Urinary bladder (tissue), 4 donors: ENCODE data around the gene MST1R. TPM values are rescaled to one million over a fixed set of nuclear protein-coding genes. Genes with fewer than 3 reads are reported as not detected.
"Not testable (repeated sequence)": the region's sequence is repeated elsewhere in the genome, so short reads cannot be mapped to it uniquely, and the experiment has no call there.

Experiments
- DNase-seq: peaks from one replicate; pipeline ENCODE4 v3.0.0-alpha.2; 2015; ENCODE audit errors: extremely low spot score
- H3K27ac ChIP-seq: one replicate; pipeline ENCODE4 v1.5.1; 2013; ENCODE audit warnings: low read depth, mild to moderate bottlenecking, moderate library complexity
- H3K36me3 ChIP-seq: one replicate; pipeline ENCODE4 v1.6.1; 2013; ENCODE audit warnings: mild to moderate bottlenecking, moderate library complexity; ENCODE audit not compliant: insufficient read depth
- H3K4me1 ChIP-seq: one replicate; pipeline ENCODE4 v1.6.1; 2013; ENCODE audit warnings: mild to moderate bottlenecking, moderate library complexity; ENCODE audit not compliant: insufficient read depth
- H3K4me3 ChIP-seq: one replicate; pipeline ENCODE4 v1.5.1; 2013; ENCODE audit warnings: low read depth, low read length
- WGBS: extraction: QIAGEN DNeasy Blood & Tissue Kit; methylation state at CpG from one replicate; pipeline ENCODE4 v1.1.7; 2013; 5-methylcytosine and 5-hydroxymethylcytosine counted together
- polyA plus RNA-seq: library from polyadenylated mRNA; stranded (reverse); fragments of 200-250 nt; gene quantifications from one replicate; pipeline ENCODE4 v1.2.3, GENCODE V29; 2013
- total RNA-seq: library from RNA; depleted of rRNA; stranded (reverse); fragments of >200 nt; gene quantifications from one replicate; pipeline ENCODE4 v1.2.3, GENCODE V29; 2014
- donor health status: healthy with polysubstance abuse.
- donor health status: healthy.

MST1R gene
- total RNA-seq = 1.7 TPM
- polyA plus RNA-seq = 6.8 TPM

- no peak for DNase-seq
- no peaks in the 10 kb centered on the region for H3K4me1 ChIP-seq
- WGBS = 33% methylated on average over 65 of the region's 65 CpGs
- H3K27ac ChIP-seq = peak within 1 kb of the TSS; percentile 64
- peak within 1 kb of the TSS; percentile 24 for H3K4me3 ChIP-seq
- H3K36me3 ChIP-seq = no peaks in the 10 kb centered on the region
These were observed at the start of gene MST1R for GRCh38 chr3:49903451-49904424. Gene MST1R (minus strand): TSS chr3:49903873. CDS start chr3:49903609, 264 bp downstream.

DNA sequence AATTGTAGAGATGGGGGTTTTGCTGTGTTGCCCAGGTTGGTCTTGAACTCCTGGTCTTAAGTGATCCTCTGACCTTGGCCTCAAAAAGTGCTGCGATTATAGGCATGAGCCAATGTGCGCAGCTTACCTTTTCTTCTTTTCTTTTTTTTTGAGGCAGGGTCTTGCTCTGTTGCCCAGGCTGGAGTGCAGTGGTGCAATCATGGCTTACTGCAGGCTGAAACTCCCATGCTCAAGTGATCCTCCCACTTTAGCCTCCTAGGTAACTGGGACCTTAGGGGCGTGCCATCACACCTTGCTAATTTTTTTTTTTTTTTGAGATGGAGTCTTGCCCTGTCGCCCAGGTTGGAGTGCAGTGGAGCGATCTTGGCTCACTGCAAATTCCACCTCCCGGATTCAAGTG lies 49.3 kb upstream of the MST1R start:
- 99% methylated on average over 6 of the region's 6 CpGs for WGBS
- no peak overlapping the region for H3K4me3 ChIP-seq

DNA sequence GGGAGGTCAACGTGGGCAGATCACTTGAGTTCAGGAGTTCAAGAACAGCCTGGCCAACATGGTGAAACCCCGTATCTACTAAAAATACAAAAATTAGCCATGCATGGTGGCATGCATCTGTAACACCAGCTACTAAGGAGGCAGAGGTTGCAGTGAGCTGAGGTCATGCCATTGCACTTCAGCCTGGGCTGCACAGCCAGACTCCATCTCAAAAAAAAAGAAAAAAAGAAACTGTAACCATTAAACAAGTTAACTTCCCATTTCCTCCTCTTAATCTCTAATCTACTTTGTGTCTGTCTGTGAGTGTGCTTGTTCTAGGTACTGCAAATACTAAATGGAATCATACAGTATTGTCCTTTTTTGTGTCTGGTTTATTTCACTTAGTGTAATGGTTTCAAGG lies 39.0 kb upstream of the MST1R start:
- H3K4me3 ChIP-seq = no peak overlapping the region
- H3K4me1 ChIP-seq = peaks cover 2% of the 10 kb centered on the region
- no peaks in the 10 kb centered on the region for H3K36me3 ChIP-seq
- no peak for DNase-seq
- H3K27ac ChIP-seq = no peak overlapping the region
- 78% methylated on average over 2 of the region's 2 CpGs for WGBS

More for the DNA sequence above, 49.3 kb upstream of the MST1R start:
- H3K27ac ChIP-seq = no peak overlapping the region
- no peaks in the 10 kb centered on the region for H3K36me3 ChIP-seq
- DNase-seq = no peak
- H3K4me1 ChIP-seq = no peaks in the 10 kb centered on the region

- Histone ChIP-seq H3K4me1 (peaks cover 2% of the 10 kb centered on the region), H3K4me3 (peak overlapping the region; percentile 73)
- WGBS = 8% methylated on average over 23 of the region's 23 CpGs
These were observed 37.1 kb upstream of the MST1R start for GRCh38 chr3:49940667-49941249.

GRCh38 chr3:49939858-49940666 lies 36.4 kb upstream of the MST1R start, which contains the start of gene RBM6:
Gene RBM6 (plus strand): TSS chr3:49940150. CDS start chr3:49962642, 22,492 bp downstream.
- DNase-seq = peak; percentile 90
- peak within 1 kb of the TSS; percentile 73 for H3K4me3 ChIP-seq
- WGBS = under 1% methylated on average over 74 of the region's 74 CpGs
- peak within 1 kb of the TSS; percentile 95 for H3K27ac ChIP-seq
- H3K36me3 ChIP-seq = no peaks in the 10 kb centered on the region
- peaks cover 2% of the 10 kb centered on the region for H3K4me1 ChIP-seq

More at GRCh38 chr3:49940667-49941249, 37.1 kb upstream of the MST1R start:
- DNase-seq = no peak
- peak overlapping the region; percentile 95 for H3K27ac ChIP-seq
- H3K36me3 ChIP-seq = no peaks in the 10 kb centered on the region

DNA sequence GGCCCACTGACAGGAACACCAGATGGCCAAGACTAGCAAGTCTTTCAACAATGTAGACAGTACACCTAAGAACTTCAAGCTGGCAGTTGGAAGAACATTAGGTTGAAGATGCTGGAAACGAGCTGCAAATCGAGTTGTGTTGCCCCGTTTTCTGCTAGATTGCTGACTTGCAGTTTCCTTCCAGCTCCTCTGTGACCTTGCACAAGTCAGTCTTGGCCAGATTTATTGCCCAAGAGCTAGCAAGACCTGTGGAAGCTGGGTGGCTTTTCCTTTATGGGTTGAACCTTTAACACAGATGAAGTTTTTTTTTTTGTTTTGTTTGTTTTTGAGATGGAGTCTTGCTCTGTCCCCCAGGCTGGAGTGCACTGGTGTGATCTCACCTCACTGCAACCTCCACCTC lies 33.4 kb upstream of the MST1R start:
- no peak overlapping the region for H3K27ac ChIP-seq
- H3K4me1 ChIP-seq = peaks cover 2% of the 10 kb centered on the region
- DNase-seq = no peak
- no peak overlapping the region for H3K4me3 ChIP-seq
- no peaks in the 10 kb centered on the region for H3K36me3 ChIP-seq
- 72% methylated on average over 3 of the region's 3 CpGs for WGBS

- not testable (repeated sequence) for H3K4me3 ChIP-seq, H3K27ac ChIP-seq, H3K4me1 ChIP-seq, DNase-seq, H3K36me3 ChIP-seq
- 93% methylated on average over 15 of the region's 15 CpGs for WGBS
These were observed 28.6 kb upstream of the MST1R start for GRCh38 chr3:49932281-49932680.

DNA sequence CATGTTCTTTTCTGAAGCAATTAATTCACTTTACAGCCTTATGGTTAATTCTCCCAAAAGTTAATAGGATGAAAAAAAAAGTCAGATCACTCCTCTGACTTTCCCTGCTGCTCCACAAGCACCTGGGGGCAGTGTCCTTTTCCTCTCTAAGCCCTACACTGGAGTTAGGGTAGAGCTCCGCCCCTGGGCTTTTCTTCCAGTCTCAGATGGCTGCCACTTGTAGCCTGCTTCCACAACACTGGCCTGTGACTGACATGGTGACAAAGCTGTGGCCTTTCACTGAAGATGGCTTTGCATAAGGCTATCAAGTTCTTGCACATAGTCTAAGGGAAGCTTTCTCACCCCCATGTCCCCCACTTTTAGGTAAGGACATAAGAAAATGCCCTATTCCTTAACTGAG lies 27.2 kb upstream of the MST1R start:
- no peak for DNase-seq
- Histone ChIP-seq H3K4me3 (no peak overlapping the region), H3K27ac (no peak overlapping the region), H3K36me3 (no peaks in the 10 kb centered on the region), H3K4me1 (no peaks in the 10 kb centered on the region)
- whole genome bisulfite sequencing = 87% methylated on average over 1 of the region's 1 CpG

DNA sequence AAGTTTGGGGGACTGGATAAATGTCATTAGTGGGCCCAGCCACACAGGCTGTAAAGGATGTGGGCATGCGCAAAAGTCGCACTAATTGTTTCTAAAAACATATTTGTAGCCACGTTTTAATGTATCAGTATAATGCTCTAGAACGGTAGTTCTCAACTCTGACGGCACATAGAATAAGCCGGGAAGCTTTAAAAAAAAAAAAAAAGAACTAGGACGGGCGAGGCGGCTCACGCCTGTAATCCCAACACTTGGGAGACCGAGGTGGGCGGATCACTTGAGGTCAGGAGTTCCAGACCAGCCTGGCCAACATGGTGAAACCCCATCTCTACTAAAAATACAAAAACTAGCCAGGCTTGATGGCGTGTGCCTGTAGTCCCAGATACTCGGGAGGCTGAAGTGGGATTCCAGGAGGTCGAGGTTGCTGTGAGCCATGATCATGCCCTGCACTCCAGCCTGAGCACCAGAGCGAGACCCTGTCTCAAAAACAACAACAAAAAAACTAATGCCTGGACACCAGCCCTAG lies 26.6 kb upstream of the MST1R start:
- no peaks in the 10 kb centered on the region for H3K36me3 ChIP-seq
- H3K4me1 ChIP-seq = no peaks in the 10 kb centered on the region
- peak overlapping the region; percentile 77 for H3K27ac ChIP-seq
- peak; percentile 1 for DNase-seq
- peak overlapping the region; percentile 54 for H3K4me3 ChIP-seq
- WGBS = 34% methylated on average over 16 of the region's 16 CpGs

DNA sequence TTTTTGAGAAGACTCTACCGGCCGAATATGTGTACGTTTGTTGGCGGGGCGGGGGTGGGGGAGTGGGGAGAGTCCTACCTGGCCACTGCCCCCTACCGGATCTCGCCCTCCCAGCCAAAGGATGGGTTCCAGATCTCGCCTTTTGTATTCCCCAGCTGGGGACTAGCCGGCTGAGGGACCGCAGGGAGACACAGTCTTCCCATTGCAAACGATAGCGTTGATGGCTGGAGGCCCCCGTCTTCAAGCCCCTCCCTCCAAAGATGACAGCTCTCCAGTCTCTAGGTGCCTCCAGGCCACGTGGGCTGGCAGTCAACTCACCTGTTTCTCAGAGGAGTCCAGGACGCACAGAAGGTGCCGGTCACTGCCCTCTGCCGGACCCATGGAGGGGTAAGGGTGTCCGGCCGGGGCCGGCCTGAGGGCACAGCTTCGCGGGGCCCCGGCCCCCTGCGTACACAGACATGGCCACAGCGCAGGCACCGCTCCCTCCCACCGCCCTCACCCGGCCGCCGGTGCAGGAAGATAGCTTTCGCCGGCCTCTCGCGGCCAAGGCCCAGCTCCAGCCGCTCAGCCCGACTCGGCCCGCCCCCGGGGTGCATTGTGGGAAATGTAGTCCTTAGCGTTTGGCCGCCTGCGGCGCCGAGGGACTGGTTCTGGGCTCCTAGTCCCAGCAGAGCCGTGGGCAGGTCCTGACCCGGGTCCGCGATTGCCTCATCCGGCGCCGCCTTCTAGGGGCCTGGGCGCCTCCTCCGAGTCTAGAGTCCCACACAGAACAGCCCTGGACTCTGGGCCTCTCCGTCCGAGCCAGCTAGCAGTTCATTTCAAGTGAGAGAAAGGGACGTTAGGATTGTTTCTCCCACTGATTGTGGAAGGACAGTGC lies 25.9 kb upstream of the MST1R start, which contains the start of gene MON1A:
Gene MON1A, minus strand, starts transcription at position 521 of the 877 bp plus-strand sequence. CDS start 16,465 bp downstream, outside the sequence.
- under 1% methylated on average over 56 of the region's 56 CpGs for WGBS
- peak within 1 kb of the TSS; percentile 77 for H3K27ac ChIP-seq
- no peaks in the 10 kb centered on the region for H3K4me1 ChIP-seq
- H3K36me3 ChIP-seq = no peaks in the 10 kb centered on the region
- H3K4me3 ChIP-seq = peak within 1 kb of the TSS; percentile 54
- DNase-seq = peak; percentile 73

DNA sequence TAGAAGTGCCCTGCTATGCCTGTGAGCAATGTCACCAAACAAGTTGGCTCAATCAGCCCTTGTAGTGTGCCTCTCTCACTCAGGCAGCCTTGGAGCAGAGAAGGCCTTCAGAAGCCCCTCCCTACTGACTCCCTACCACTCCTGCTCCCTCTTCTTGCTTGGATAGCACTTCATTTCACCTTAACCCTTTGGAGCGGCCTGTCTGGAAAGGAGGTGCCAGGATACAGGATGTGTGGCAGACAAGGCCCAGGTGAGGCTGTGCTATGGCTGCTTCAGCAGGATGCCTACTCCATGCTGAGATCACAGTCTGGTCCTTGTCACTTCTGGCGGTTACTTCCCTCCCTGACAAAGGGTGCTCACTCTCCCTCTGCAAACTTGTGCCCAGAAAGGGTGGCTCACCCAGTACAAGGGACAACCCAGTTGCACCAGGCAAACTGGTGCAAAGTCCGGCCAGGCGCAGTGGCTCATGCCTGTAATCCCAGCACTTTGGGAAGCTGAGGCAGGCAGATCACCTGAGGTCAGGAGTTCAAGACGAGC lies 24.9 kb upstream of the MST1R start:
- Histone ChIP-seq H3K4me1 (no peaks in the 10 kb centered on the region), H3K27ac (no peak overlapping the region), H3K36me3 (no peaks in the 10 kb centered on the region), H3K4me3 (no peak overlapping the region)
- WGBS = 82% methylated on average over 5 of the region's 5 CpGs
- DNase-seq = no peak

GRCh38 chr3:49927798-49928197 lies 24.1 kb upstream of the MST1R start:
- H3K4me3 ChIP-seq = no peak overlapping the region
- WGBS = 90% methylated on average over 5 of the region's 5 CpGs
- DNase-seq = no peak
- H3K36me3 ChIP-seq = no peaks in the 10 kb centered on the region
- no peaks in the 10 kb centered on the region for H3K4me1 ChIP-seq
- H3K27ac ChIP-seq = no peak overlapping the region
